OCI-LY3 (cell line): ENCODE measurements around the gene PBX3.

ENCODE experiments used
- H2AFZ ChIP-seq: fragments of 200-600, 300-600 bp; shearing (Covaris generic); 2 replicates; pipeline ENCODE4 v1.6.0; 2014; ENCODE audit warnings: antibody characterized with exemption, low read depth, low read length
- H3K27ac ChIP-seq: fragments of 200-600, 300-600 bp; sonication (generic); 2 replicates; pipeline ENCODE4 v1.5.1; 2014; ENCODE audit warnings: mild to moderate bottlenecking, low read length, moderate library complexity, mixed read lengths
- H3K27me3 ChIP-seq: fragments of 200-600, 300-600 bp; sonication (generic); 2 replicates; pipeline ENCODE4 v1.6.1; 2014; ENCODE audit warnings: low read depth, low read length, mixed read lengths
- H3K36me3 ChIP-seq: fragments of 200-600, 300-600 bp; sonication (generic); replicated peaks from 2 replicates; pipeline ENCODE3; 2014; ENCODE audit warnings: low read depth, low read length, mixed read lengths
- H3K4me1 ChIP-seq: fragments of 300-600, 200-600 bp; sonication (generic); 2 replicates; pipeline ENCODE4 v1.6.1; 2014; ENCODE audit warnings: low read length, mixed read lengths
- H3K4me2 ChIP-seq: fragments of 200-600, 300-600 bp; sonication (generic); 2 replicates; pipeline ENCODE4 v1.6.1; 2014; ENCODE audit warnings: low read length, mixed read lengths
- H3K4me3 ChIP-seq: fragments of 300-600, 200-600 bp; sonication (generic); 2 replicates; pipeline ENCODE4 v1.5.1; 2014; ENCODE audit warnings: antibody characterized with exemption, mild to moderate bottlenecking, low read length, moderate library complexity
- H3K79me2 ChIP-seq: fragments of 300-600, 200-600 bp; shearing (Covaris generic); 2 replicates; pipeline ENCODE4 v1.6.1; 2014; ENCODE audit warnings: mild to moderate bottlenecking, low read length, mixed read lengths
- H3K9ac ChIP-seq: fragments of 300-600, 200-600 bp; shearing (Covaris generic); 2 replicates; pipeline ENCODE4 v1.6.0; 2014; ENCODE audit warnings: mild to moderate bottlenecking, low read length, moderate library complexity
- H3K9me3 ChIP-seq: fragments of 200-600, 300-600 bp; shearing (Covaris generic); 2 replicates; pipeline ENCODE4 v1.6.1; 2014; ENCODE audit warnings: low read length, mixed read lengths; ENCODE audit not compliant: insufficient read depth
- H4K20me1 ChIP-seq: fragments of 200-600, 300-600 bp; sonication (generic); 2 replicates; pipeline ENCODE4 v1.6.1; 2016; ENCODE audit warnings: low read length, mixed read lengths; ENCODE audit not compliant: insufficient read depth
- CTCF ChIP-seq: fragments of 200-600, 300-600 bp; sonication (generic); IDR thresholded peaks from 2 replicates; pipeline ENCODE4 v1.5.1; 2014; ENCODE audit warnings: antibody characterized with exemption, low read length, low read depth
- EZH2phosphoT487 ChIP-seq: fragments of 200-600 bp; shearing (Covaris generic); IDR thresholded peaks from 2 replicates; pipeline ENCODE4 v1.6.1; 2018; ENCODE audit warnings: antibody characterized with exemption, mixed run types, low read depth

The PBX3 gene

GRCh38 chr9:125805586-125805985, 58.4 kb downstream of the PBX3 start:
- no peak for TF ChIP-seq CTCF
- TF ChIP-seq EZH2phosphoT487: no peak
- Histone ChIP-seq H3K9ac (no peak overlapping the region), H3K36me3 (no peaks in the 10 kb centered on the region)

GRCh38 chr9:125807079-125807478, 59.9 kb downstream of the PBX3 start:
- no peak overlapping the region for H3K4me3 ChIP-seq
- no peaks in the 10 kb centered on the region for H4K20me1 ChIP-seq
- no peak overlapping the region for H2AFZ ChIP-seq
- no peaks in the 10 kb centered on the region for H3K36me3 ChIP-seq
- H3K27ac ChIP-seq: no peak overlapping the region
- no peaks in the 10 kb centered on the region for H3K9me3 ChIP-seq
- no peak for TF ChIP-seq EZH2phosphoT487
- no peak for TF ChIP-seq CTCF
- no peak overlapping the region for H3K4me2 ChIP-seq
- H3K27me3 ChIP-seq: no peaks in the 10 kb centered on the region
- no peak overlapping the region for H3K9ac ChIP-seq
- H3K4me1 ChIP-seq: peaks cover 2% of the 10 kb centered on the region
- no peaks in the 10 kb centered on the region for H3K79me2 ChIP-seq

More at GRCh38 chr9:125805586-125805985, 58.4 kb downstream of the PBX3 start:
- H3K27ac ChIP-seq: no peak overlapping the region
- no peaks in the 10 kb centered on the region for H3K9me3 ChIP-seq
- no peaks in the 10 kb centered on the region for H3K4me1 ChIP-seq
- no peak overlapping the region for H2AFZ ChIP-seq
- no peaks in the 10 kb centered on the region for H3K27me3 ChIP-seq
- no peak overlapping the region for H3K4me2 ChIP-seq
- no peaks in the 10 kb centered on the region for H4K20me1 ChIP-seq
- no peak overlapping the region for H3K4me3 ChIP-seq
- H3K79me2 ChIP-seq: no peaks in the 10 kb centered on the region

- no peak overlapping the region for H3K4me2 ChIP-seq
- H3K27ac ChIP-seq: no peak overlapping the region
- H4K20me1 ChIP-seq: no peaks in the 10 kb centered on the region
- H3K36me3 ChIP-seq: no peaks in the 10 kb centered on the region
- no peaks in the 10 kb centered on the region for H3K79me2 ChIP-seq
- no peak overlapping the region for H2AFZ ChIP-seq
- TF ChIP-seq CTCF: no peak
- no peak for TF ChIP-seq EZH2phosphoT487
- peaks cover 9% of the 10 kb centered on the region for H3K4me1 ChIP-seq
- no peaks in the 10 kb centered on the region for H3K27me3 ChIP-seq
- no peak overlapping the region for H3K4me3 ChIP-seq
- H3K9me3 ChIP-seq: no peaks in the 10 kb centered on the region
- no peak overlapping the region for H3K9ac ChIP-seq
Measured at GRCh38 chr9:125810161-125810560, 63.0 kb downstream of the PBX3 start.

- no peaks in the 10 kb centered on the region for H3K36me3 ChIP-seq
Measured at GRCh38 chr9:125811002-125811401, 63.8 kb downstream of the PBX3 start.

More at GRCh38 chr9:125811002-125811401, 63.8 kb downstream of the PBX3 start:
- no peak overlapping the region for H3K4me3 ChIP-seq
- H2AFZ ChIP-seq: no peak overlapping the region
- H4K20me1 ChIP-seq: no peaks in the 10 kb centered on the region
- peaks cover 9% of the 10 kb centered on the region for H3K4me1 ChIP-seq
- TF ChIP-seq CTCF: no peak
- no peaks in the 10 kb centered on the region for H3K79me2 ChIP-seq
- H3K9ac ChIP-seq: no peak overlapping the region
- no peaks in the 10 kb centered on the region for H3K27me3 ChIP-seq
- no peak overlapping the region for H3K27ac ChIP-seq
- no peaks in the 10 kb centered on the region for H3K9me3 ChIP-seq
- no peak overlapping the region for H3K4me2 ChIP-seq
